Neural progenitor cell (in vitro differentiated cells): ENCODE measurements around the gene SPR.

Experiments
- CTCF ChIP-seq: fragments of 200-600 bp; sonication (generic); IDR thresholded peaks from 2 replicates; pipeline ENCODE4 v1.5.1; 2017; ENCODE audit warnings: antibody characterized with exemption, mild to moderate bottlenecking
- EZH2 ChIP-seq: fragments of 200-600 bp; sonication (generic); IDR thresholded peaks from 2 replicates; pipeline ENCODE4 v1.6.1; 2017; ENCODE audit warnings: antibody characterized with exemption, mild to moderate bottlenecking, moderate library complexity
- EZH2phosphoT487 ChIP-seq: fragments of 200-600 bp; sonication (generic); IDR thresholded peaks from 2 replicates; pipeline ENCODE4 v1.6.1; 2017; ENCODE audit warnings: antibody characterized with exemption

- no peak for TF ChIP-seq CTCF
- no peak for TF ChIP-seq EZH2phosphoT487
- TF ChIP-seq EZH2, result no peak
Observed at GRCh38 chr2:72841462-72842125, 45.6 kb upstream of the SPR start.
